Measurements from ENCODE around the gene SLC9B2. TPM values are rescaled to one million over a fixed set of nuclear protein-coding genes. Genes with fewer than 3 reads are reported as not detected.
A peak's percentile ranks its signal among the peaks of the same experiment; 100 is the strongest.

SLC9B2 gene
- polyA plus RNA-seq, 1 of the 3 experiments (the other 2 are of a cell fraction) = 11.2 TPM

DNA sequence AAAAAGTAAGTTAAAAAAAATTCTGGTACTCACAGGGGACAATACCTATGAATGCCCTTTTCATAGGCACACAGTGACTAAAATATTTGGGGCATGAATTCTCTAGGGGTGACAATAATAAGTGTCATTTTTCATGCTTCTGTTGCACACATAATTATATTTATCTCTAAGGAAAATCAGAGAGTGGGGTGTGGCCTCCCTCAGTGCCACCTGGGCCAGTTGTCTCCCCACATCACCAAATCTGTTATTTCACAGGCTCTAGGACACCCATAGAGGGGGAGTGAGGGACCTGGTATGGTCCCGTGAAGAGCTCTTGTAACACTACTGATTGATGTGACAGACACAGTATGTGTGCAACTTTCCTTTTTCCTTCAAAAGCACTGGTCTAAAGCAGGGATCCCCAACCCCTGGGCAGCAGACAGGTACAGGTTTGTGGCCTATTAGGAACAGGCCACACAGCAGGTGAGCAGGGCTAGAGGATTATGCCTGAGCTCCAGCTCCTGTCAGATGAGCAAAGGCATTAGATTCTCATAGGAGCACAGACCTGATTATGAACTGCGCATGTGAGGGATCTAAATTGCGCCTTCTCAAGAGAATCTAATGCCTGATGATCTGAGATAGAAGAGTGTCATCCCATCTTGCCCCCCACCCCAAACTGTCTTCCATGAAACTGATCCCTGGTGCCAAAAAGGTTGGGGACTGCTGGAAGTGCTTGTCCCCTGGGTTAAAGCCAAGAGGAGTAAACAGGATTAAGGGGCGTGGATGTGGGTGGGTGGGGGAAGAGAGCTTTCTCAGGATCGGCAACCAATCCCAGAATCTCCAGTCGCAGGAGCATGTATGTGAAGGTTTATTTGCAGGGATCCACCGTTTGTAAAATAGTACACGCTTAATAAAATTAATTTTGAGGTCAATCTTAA, 57.9 kb downstream of the SLC9B2 start:
- Histone ChIP-seq H4K20me1 (ENCODE audit: insufficient read depth) (no peaks in the 10 kb centered on the region), H3K27ac (ENCODE audit: low read depth in 2 of 2, low read length in 1 of 2) (peak overlapping the region; percentile 79 to 90), H3K79me2 (ENCODE audit: insufficient read depth) (no peaks in the 10 kb centered on the region), H3K27me3 (ENCODE audit: insufficient read depth) (no peaks in the 10 kb centered on the region), H3K9ac (peak overlapping the region; percentile 77), H2AFZ (ENCODE audit: low read depth) (peak overlapping the region; percentile 97), H3K9me2 (no peaks in the 10 kb centered on the region), H3K4me3 (ENCODE audit: low read depth in 2 of 2, low read length in 1 of 2) (peak overlapping the region; percentile 50 to 60), H3K36me3 (replicated peaks in 1 of 2; ENCODE audit: control insufficient read depth in 1 of 2, insufficient read depth in 2 of 2, low read length in 1 of 2) (peaks cover 0 to 3% of the 10 kb centered on the region in 2 experiments), H3K4me1 (ENCODE audit: control insufficient read depth in 1 of 2, insufficient read depth in 2 of 2, low read depth in 1 of 2, low read length in 1 of 2) (peaks cover 0 to 2% of the 10 kb centered on the region in 2 experiments; a peak in 1 of 4 replicates), H3K4me2 (peak overlapping the region; percentile 75), H3K9me3 (no peaks in the 10 kb centered on the region), H3F3A (replicated peaks; ENCODE audit: insufficient read depth) (peaks cover 4% of the 10 kb centered on the region)
- ChIA-PET POLR2A (no interaction called here), CTCF (interaction anchor here (1.9 to 2.7 kb wide), 2 partner anchors 9 to 10 kb away, joined by 4 to 10 read pairs; no protein-coding TSS in a partner anchor)
- 46% methylated on average over 8 of the region's 8 CpGs for WGBS (ENCODE audit: low lambda C conversion rate)
- TF ChIP-seq NRF1 (IDR thresholded peaks at IDR 0.05; ENCODE audit: low read depth, low read length) (no peak), RXRA (IDR thresholded peaks at IDR 0.05; ENCODE audit: borderline replicate concordance, low read depth) (0 out of 2 replicates have a peak, but pooled peaks have one; percentile 9)
- DNase-seq = peak; percentile 19

DNA sequence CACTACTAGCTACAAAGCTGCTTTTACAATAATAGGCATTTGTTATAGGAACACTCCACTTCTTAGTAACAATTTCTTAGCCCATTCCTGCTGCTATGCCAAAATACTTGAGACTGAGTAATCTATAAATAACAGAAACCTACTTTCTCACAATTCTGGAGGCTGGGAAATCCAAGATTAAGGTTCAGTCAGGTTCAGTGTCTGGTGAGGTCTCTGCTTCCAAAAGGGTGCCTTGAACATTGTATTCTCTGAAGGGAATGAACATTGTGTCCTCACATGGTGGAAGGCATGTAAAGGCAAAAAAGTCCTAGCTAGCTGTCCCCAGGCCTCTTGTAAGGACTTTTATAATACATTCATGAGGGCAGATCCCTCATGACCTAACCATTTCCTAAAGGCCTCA, 64.0 kb downstream of the SLC9B2 start:
- Histone ChIP-seq H3K79me2 (ENCODE audit: insufficient read depth) (no peaks in the 10 kb centered on the region), H3K9me3 (no peaks in the 10 kb centered on the region), H3K27me3 (ENCODE audit: insufficient read depth) (no peaks in the 10 kb centered on the region), H3K4me1 (ENCODE audit: control insufficient read depth in 1 of 2, insufficient read depth in 2 of 2, low read depth in 1 of 2, low read length in 1 of 2) (peaks cover 7 to 12% of the 10 kb centered on the region in 2 experiments; a peak in 3 of 4 replicates), H3K9me2 (no peaks in the 10 kb centered on the region), H3K9ac (no peak overlapping the region), H3K36me3 (replicated peaks in 1 of 2; ENCODE audit: control insufficient read depth in 1 of 2, insufficient read depth in 2 of 2, low read length in 1 of 2) (no peaks in the 10 kb centered on the region), H3K4me3 (ENCODE audit: low read depth in 2 of 2, low read length in 1 of 2) (no peak overlapping the region), H3K4me2 (0 out of 2 replicates have a peak overlapping the region, but pooled peaks have one; percentile 1), H2AFZ (ENCODE audit: low read depth) (no peak overlapping the region), H3F3A (replicated peaks; ENCODE audit: insufficient read depth) (no peaks in the 10 kb centered on the region), H4K20me1 (ENCODE audit: insufficient read depth) (no peaks in the 10 kb centered on the region), H3K27ac (ENCODE audit: low read depth in 2 of 2, low read length in 1 of 2) (no peak overlapping the region)
- CTCF ChIA-PET = interaction anchor here (1.0 kb wide), 1 partner anchor 555 kb away, joined by 3 read pairs; no protein-coding TSS in a partner anchor
- POLR2A ChIA-PET = no interaction called here
- no peak for TF ChIP-seq SIN3A (IDR thresholded peaks at IDR 0.05; ENCODE audit: borderline replicate concordance, low read depth, low read length)
- no peak for TF ChIP-seq RFX5 (IDR thresholded peaks at IDR 0.05; ENCODE audit: low read length)
- TF ChIP-seq FOXJ3 (CRISPR knock-in tag; IDR thresholded peaks at IDR 0.05) = no peak
- TF ChIP-seq, protein P1, sequence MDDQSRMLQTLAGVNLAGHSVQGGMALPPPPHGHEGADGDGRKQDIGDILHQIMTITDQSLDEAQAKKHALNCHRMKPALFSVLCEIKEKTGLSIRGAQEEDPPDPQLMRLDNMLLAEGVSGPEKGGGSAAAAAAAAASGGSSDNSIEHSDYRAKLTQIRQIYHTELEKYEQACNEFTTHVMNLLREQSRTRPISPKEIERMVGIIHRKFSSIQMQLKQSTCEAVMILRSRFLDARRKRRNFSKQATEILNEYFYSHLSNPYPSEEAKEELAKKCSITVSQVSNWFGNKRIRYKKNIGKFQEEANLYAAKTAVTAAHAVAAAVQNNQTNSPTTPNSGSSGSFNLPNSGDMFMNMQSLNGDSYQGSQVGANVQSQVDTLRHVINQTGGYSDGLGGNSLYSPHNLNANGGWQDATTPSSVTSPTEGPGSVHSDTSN (IDR thresholded peaks at IDR 0.05) = no peak
- no peak for TF ChIP-seq TAF1 (IDR thresholded peaks at IDR 0.05; ENCODE audit: borderline replicate concordance, low read depth, low read length)
- TF ChIP-seq MAX (IDR thresholded peaks at IDR 0.05; ENCODE audit: low read depth) = no peak
- TF ChIP-seq MEF2A (IDR thresholded peaks at IDR 0.05; ENCODE audit: borderline replicate concordance, low read depth) = no peak
- DNase-seq = no peak
